SK-N-MC (cell line): Measurements from ENCODE around the gene MTHFR.
"Not testable (repeated sequence)": the region's sequence is repeated elsewhere in the genome, so short reads cannot be mapped to it uniquely, and the experiment has no call there.

ENCODE experiments used
- DNase-seq: peaks from one replicate; pipeline ENCODE4 v3.0.0-alpha.2; 2011; ENCODE audit warnings: low read depth, low spot score
- H3K27ac ChIP-seq: fragments of 200-600 bp; sonication (generic); 2 replicates; pipeline ENCODE4 v1.5.1; 2016; ENCODE audit warnings: mixed run types
- H3K36me3 ChIP-seq: fragments of 200-600 bp; sonication (generic); 2 replicates; pipeline ENCODE4 v1.6.1; 2017; ENCODE audit warnings: antibody characterized with exemption, low read length, mixed read lengths; ENCODE audit not compliant: insufficient read depth
- H3K4me3 ChIP-seq: fragments of 200-600 bp; sonication (generic); 2 replicates; pipeline ENCODE4 v1.5.1; 2016
- H3K9ac ChIP-seq: fragments of 200-600 bp; sonication (generic); 2 replicates; pipeline ENCODE4 v1.8.0; 2017; ENCODE audit warnings: mixed run types, mixed read lengths; ENCODE audit not compliant: insufficient read length
- H3K9me3 ChIP-seq: fragments of 200-600 bp; sonication (generic); 2 replicates; pipeline ENCODE4 v1.6.1; 2017; ENCODE audit warnings: low read depth, mild to moderate bottlenecking, antibody characterized with exemption, low read length, moderate library complexity, mixed read lengths
- EZH2 ChIP-seq: fragments of 200-600 bp; sonication (generic); IDR thresholded peaks from one replicate; pipeline ENCODE4 v1.6.1; 2017; ENCODE audit warnings: antibody characterized with exemption
- FOXP2 ChIP-seq: optimal IDR thresholded peaks from 2 replicates; pipeline ENCODE3; 2011; ENCODE audit warnings: mild to moderate bottlenecking, moderate library complexity; ENCODE audit not compliant: insufficient read depth; ENCODE audit errors: extremely low read length, control extremely low read depth
- POLR2AphosphoS5 ChIP-seq: IDR thresholded peaks from 2 replicates; pipeline ENCODE4 v1.6.1; 2012; ENCODE audit warnings: mild to moderate bottlenecking, low read depth, low read length, borderline replicate concordance

Gene MTHFR

GRCh38 chr1:11823366-11824137 is 17.8 kb upstream of the MTHFR start:
- no peaks in the 10 kb centered on the region for H3K9me3 ChIP-seq
- no peak overlapping the region for H3K27ac ChIP-seq
- H3K4me3 ChIP-seq: no peak overlapping the region
- no peak for TF ChIP-seq EZH2
- no peak for TF ChIP-seq POLR2AphosphoS5
- TF ChIP-seq FOXP2: no peak
- no peak for DNase-seq
- no peak overlapping the region for H3K9ac ChIP-seq
- peaks cover 53% of the 10 kb centered on the region for H3K36me3 ChIP-seq

DNA sequence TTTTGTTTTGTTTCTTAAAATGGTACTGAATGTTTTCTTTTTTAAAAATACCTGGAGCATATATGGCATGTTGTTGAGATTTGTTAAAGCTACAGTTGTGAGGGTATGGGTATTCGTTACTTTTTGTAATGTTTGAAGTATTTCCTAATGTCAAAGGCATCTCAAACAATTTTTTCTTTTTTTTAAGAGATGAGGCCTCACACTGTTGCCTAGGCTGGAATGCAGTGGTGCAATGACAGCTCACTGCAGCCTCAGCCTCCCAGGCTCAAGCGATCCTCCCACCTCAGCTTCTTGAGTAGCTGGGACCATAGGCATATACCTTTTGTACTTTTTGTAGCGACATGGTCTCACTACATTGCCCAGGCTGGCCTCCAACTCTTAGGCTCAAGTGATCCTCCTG is 16.3 kb upstream of the MTHFR start:
- Histone ChIP-seq H3K9me3 (no peaks in the 10 kb centered on the region), H3K27ac (no peak overlapping the region), H3K36me3 (peaks cover 52% of the 10 kb centered on the region), H3K9ac (no peak overlapping the region), H3K4me3 (no peak overlapping the region)
- DNase-seq: no peak
- TF ChIP-seq POLR2AphosphoS5: no peak
- no peak for TF ChIP-seq FOXP2
- no peak for TF ChIP-seq EZH2

GRCh38 chr1:11817192-11817591 is 11.4 kb upstream of the MTHFR start:
- no peak overlapping the region for H3K4me3 ChIP-seq
- H3K36me3 ChIP-seq: peaks cover 52% of the 10 kb centered on the region
- no peak overlapping the region for H3K9ac ChIP-seq
- H3K27ac ChIP-seq: no peak overlapping the region
- TF ChIP-seq FOXP2 (no peak), POLR2AphosphoS5 (no peak), EZH2 (no peak)
- no peaks in the 10 kb centered on the region for H3K9me3 ChIP-seq
- DNase-seq: no peak

DNA sequence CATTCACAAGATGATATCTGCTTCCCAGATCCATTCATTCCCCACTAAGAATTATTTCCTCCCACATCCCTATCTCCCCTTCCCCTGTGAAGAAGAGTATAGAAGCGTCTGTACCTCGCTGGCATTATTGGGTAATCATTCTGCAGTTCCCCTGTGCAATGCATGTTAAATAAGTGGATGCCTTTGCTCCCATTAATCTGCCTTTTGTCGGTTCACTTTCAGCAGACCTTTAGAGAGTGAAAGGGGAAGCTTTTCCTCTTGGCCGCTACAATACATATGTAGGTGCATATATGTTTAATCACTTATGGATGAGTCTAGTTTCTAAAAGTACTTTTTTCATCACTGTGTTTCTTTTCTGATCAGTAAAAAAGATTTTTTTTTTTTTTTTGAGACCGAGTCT is 7.3 kb upstream of the MTHFR start:
- Histone ChIP-seq H3K9me3 (no peaks in the 10 kb centered on the region), H3K9ac (no peak overlapping the region), H3K4me3 (no peak overlapping the region), H3K27ac (no peak overlapping the region), H3K36me3 (peaks cover 69% of the 10 kb centered on the region)
- DNase-seq: no peak
- TF ChIP-seq FOXP2: no peak
- TF ChIP-seq EZH2: no peak
- no peak for TF ChIP-seq POLR2AphosphoS5

- H3K4me3 ChIP-seq: peak overlapping the region; percentile 90
- no peak for DNase-seq
- H3K9me3 ChIP-seq: no peaks in the 10 kb centered on the region
- peaks cover 47% of the 10 kb centered on the region for H3K36me3 ChIP-seq
- peak overlapping the region; percentile 76 for H3K9ac ChIP-seq
- no peak overlapping the region for H3K27ac ChIP-seq
- TF ChIP-seq POLR2AphosphoS5 (no peak), FOXP2 (no peak), EZH2 (no peak)
These were observed 1.4 kb upstream of the MTHFR start for GRCh38 chr1:11807133-11807532.

GRCh38 chr1:11806307-11806936 is 658 bp upstream of the MTHFR start:
- H3K36me3 ChIP-seq: peaks cover 41% of the 10 kb centered on the region
- no peak for DNase-seq
- H3K4me3 ChIP-seq: peak overlapping the region; percentile 90
- peak overlapping the region; percentile 76 for H3K9ac ChIP-seq
- no peaks in the 10 kb centered on the region for H3K9me3 ChIP-seq
- H3K27ac ChIP-seq: peak overlapping the region; percentile 21
- TF ChIP-seq POLR2AphosphoS5: no peak

DNA sequence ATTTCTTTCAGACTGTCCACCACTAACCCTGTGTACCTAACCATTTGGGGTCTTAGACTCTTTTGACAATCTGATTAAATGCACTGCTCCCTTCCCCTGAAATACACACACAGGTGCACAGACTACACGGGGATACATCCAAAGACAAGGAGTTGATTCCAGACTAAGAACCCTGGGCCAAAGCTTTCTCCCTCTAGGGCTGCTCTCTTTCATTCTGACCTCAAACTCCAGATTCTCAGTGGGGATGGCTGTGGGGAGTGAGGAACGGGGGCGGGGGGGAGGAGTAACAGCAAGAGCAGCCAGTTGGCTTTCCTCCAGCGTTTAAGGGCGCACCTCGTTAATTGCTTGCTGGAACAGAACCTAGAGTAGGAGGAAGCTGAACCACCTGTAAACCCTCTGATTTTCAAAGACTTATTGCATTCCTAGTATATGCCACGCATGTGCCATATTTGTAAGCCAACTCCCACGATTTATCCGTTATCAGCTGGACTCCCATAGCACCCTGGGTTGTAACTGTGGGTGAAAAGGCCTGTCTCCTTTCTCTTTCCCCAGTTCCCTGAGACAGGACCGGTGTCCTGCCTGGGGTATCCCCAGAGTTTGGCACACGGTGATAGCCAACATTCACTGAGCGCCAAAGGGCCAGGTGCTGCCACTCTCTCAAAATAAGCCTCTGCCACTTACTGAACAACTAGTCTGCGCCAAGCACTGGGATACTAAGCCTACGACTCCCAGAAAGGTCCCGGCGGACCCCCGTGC is 920 bp downstream of the MTHFR start:
- DNase-seq: no peak
- H3K9me3 ChIP-seq: no peaks in the 10 kb centered on the region
- peaks cover 28% of the 10 kb centered on the region for H3K36me3 ChIP-seq
- H3K27ac ChIP-seq: peak overlapping the region; percentile 2; the same call in 1 of the 2 replicates
- H3K4me3 ChIP-seq: peak overlapping the region; percentile 90
- TF ChIP-seq POLR2AphosphoS5 (no peak), FOXP2 (no peak), EZH2 (no peak)
- peak overlapping the region; percentile 88 for H3K9ac ChIP-seq

GRCh38 chr1:11803924-11804665 is 1.7 kb downstream of the MTHFR start:
- Histone ChIP-seq H3K36me3 (peaks cover 21% of the 10 kb centered on the region), H3K4me3 (peak overlapping the region; percentile 90), H3K9ac (peak overlapping the region; percentile 29)
- DNase-seq, H3K27ac ChIP-seq, H3K9me3 ChIP-seq: not testable (repeated sequence)
